Femur (tissue), 1 donor: Measurements from ENCODE around the gene GAK.
A peak's percentile ranks its signal among the peaks of the same experiment; 100 is the strongest.
"Not testable (repeated sequence)": the region's sequence is repeated elsewhere in the genome, so short reads cannot be mapped to it uniquely, and the experiment has no call there.

Source experiments
- DNase-seq: peaks from one replicate; pipeline ENCODE4 v3.0.0-alpha.2; 2017

The GAK gene

GRCh38 chr4:951594-952468, 19.7 kb upstream of the GAK start:
- no peak for DNase-seq

GRCh38 chr4:951186-951585, 19.1 kb upstream of the GAK start:
- no peak for DNase-seq

- no peak for DNase-seq
Measured at GRCh38 chr4:950136-951020, 18.3 kb upstream of the GAK start.

- DNase-seq: no peak
Measured at GRCh38 chr4:949656-950055, 17.5 kb upstream of the GAK start.

GRCh38 chr4:948936-949300, 16.8 kb upstream of the GAK start:
- DNase-seq: no peak

- DNase-seq: no peak
Measured at GRCh38 chr4:948101-948935, 16.2 kb upstream of the GAK start.

GRCh38 chr4:947491-947971, 15.4 kb upstream of the GAK start:
- DNase-seq: no peak

GRCh38 chr4:946517-947471, 14.7 kb upstream of the GAK start:
- no peak for DNase-seq

GRCh38 chr4:946103-946450, 14.0 kb upstream of the GAK start:
- no peak for DNase-seq

GRCh38 chr4:945274-946102, 13.4 kb upstream of the GAK start:
- DNase-seq: no peak

GRCh38 chr4:939508-939907, 7.4 kb upstream of the GAK start:
- not testable (repeated sequence) for DNase-seq

- DNase-seq: no peak
Measured at GRCh38 chr4:932713-933070, 576 bp upstream of the GAK start.

GRCh38 chr4:931194-931959, 739 bp downstream of the GAK start:
- DNase-seq: peak; percentile 37

- DNase-seq: peak; percentile 11
Measured at GRCh38 chr4:930827-931193, 1.3 kb downstream of the GAK start.

GRCh38 chr4:930028-930551, 2.0 kb downstream of the GAK start:
- DNase-seq: peak; percentile 17

GRCh38 chr4:929096-929765, 2.9 kb downstream of the GAK start:
- no peak for DNase-seq

GRCh38 chr4:927566-927965, 4.5 kb downstream of the GAK start:
- not testable (repeated sequence) for DNase-seq

GRCh38 chr4:926538-926937, 5.6 kb downstream of the GAK start:
- DNase-seq: no peak

- DNase-seq: no peak
Measured at GRCh38 chr4:925771-926500, 6.2 kb downstream of the GAK start.
